ENCODE results near the gene DSC3.

GRCh38 chr18:31042406-31043181 is at the start of gene DSC3:
- TF ChIP-seq CTCF (conservative IDR thresholded peaks at IDR 0.05; ENCODE audit: low read length) (no peak), EZH2phosphoT487 (IDR thresholded peaks at IDR 0.05; ENCODE audit: borderline replicate concordance, low read depth, low read length) (no peak)

All from OCI-LY7 (cell line).